Stimulated activated CD4-positive, alpha-beta T cell treated with anti-CD3 and anti-CD28 coated beads, TNF-alpha, amount 100 ng/mL, for 48 hours (primary cell): Measurements from ENCODE around the gene MMP3.

Experiments used
- DNase-seq, 3 donors: peaks; one replicate each; pipeline ENCODE4 v3.0.0-alpha.2; 2020; ENCODE audit warnings: low read depth in 3 of 3

MMP3 gene

DNA sequence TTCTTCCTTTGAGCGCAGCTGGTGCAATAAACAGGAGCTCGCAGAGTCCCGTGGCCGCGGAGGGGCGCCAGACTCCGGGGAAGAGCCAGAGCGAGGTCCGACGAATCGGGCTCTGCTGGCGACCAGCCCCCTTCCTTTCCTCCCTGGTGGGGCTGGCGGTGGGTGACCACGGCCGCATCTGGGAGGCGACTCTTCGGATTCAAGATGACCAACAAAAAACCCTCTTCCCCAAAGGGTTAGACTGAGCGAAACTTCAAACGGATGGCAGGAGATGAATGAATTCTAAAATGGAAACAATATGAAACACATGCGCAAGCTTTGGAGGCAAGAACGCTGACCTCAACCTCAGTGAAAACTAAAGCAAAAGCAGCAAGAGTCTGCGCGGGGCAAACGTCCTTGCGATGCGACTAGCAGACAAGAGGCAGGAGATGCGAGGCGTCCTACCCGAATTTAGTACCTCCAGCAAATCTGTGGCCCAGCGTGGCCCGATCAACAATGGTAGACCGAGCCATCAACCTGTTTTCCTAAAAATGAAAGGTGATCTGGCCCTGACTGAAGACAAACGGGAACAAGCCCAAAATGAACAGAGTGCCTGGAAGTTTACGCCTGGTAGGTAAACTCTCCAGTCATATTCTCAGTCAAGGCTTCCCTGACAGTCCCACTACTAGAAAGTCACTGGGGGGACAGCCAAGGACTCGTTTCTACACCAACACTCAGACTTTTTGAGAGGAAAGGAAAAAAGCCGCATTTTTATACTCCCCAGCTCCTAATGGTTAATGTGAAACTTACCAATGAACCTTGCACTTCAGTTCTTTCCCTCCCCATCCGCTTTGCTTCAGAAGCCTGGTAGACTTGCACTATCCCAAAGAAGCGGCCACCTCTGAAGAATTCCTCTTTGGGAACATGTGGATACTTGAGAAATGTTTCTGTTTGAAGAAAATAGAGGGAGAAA, 11.6 kb downstream of the MMP3 start:
- peak in 1 of 3 donors; percentile 2 for DNase-seq

GRCh38 chr11:102831128-102831488, 12.3 kb downstream of the MMP3 start:
- DNase-seq: no peak

GRCh38 chr11:102830001-102830727, 13.2 kb downstream of the MMP3 start:
- no peak for DNase-seq

- no peak for DNase-seq
Measured at GRCh38 chr11:102829316-102830000, 14.0 kb downstream of the MMP3 start.

DNA sequence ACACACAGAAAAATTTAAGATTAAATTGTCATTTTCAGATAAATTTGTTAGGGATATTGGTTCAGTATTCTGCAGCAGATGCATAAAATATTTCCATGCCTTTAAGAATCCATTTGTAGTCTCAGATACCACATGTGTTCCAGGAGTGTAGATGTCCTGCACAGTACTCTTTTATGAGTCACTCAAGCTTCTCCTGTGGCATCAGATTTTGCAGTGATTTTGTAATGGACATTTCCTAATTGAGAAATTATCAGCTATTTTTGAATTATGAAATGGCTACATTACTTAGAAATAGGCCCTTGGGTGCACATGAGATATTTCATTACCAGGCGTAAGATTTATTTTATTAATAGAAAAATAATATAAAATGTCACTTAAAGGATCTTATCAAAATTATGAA, 18.9 kb downstream of the MMP3 start:
- DNase-seq: no peak

DNA sequence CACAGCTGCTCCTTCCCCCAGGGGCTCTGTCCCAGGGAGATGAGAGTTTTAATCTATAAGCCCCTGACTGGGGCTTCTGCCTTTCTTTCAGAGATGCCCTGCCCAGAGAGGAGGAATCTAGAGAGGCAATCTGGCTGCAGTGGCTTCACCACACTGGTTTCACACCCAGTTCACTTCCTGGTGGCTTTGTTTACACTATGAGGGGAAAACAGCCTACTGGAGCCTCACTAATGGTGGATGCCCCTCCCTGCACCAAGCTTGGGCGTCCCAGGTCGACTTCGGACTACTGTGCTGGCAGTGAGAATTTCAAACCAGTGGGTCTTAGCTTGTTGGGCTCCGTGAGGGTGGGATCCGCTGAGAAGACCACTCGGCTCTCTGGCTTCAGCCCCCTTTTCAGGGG, 23.9 kb downstream of the MMP3 start:
- no peak for DNase-seq

DNA sequence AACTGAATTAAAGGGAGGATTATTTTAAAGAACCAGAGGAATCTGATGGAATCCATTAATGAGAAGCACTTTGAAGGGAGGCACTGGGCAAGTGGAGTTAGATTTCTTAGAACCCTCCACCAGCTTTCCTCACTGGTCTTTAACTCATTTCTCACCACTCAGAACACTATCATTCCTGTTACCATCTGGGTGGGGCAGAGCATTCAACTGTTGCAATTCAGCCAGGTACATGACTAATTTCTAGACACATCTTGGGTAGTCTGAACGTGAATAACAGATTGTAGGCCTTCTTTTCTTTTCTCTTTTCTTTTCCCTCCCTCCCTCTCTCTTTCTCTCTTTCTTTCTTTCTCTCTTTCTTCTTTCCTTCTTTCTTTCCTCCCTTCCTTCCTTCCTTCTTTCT, 29.9 kb downstream of the MMP3 start:
- no peak for DNase-seq

- DNase-seq: no peak
Measured at GRCh38 chr11:102812188-102812587, 31.2 kb downstream of the MMP3 start.

- no peak for DNase-seq
Measured at GRCh38 chr11:102810950-102811660, 32.3 kb downstream of the MMP3 start.

- no peak for DNase-seq
Measured at GRCh38 chr11:102809971-102810370, 33.4 kb downstream of the MMP3 start.

GRCh38 chr11:102807921-102808320, 35.5 kb downstream of the MMP3 start:
- DNase-seq: no peak

- no peak for DNase-seq
Measured at GRCh38 chr11:102806296-102806695, 37.1 kb downstream of the MMP3 start.

DNA sequence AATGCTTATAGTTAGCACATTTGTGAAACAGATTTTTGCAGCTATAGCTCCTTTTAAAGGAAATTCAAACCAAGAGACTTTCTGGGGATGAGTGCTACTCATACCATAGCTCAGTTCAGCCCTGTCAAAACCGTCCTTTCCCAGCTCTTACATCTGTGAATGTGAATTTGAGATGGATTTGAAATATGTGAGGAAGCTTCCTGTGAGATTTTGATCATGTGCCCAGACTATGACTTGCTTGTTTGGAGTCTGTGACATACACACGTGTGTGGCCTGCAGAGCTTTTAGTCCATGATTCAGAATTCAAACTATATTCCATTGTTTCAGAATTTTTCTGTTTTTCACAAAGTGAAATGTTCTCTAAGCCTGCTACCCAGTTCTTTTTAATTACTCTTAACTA, 41.1 kb downstream of the MMP3 start:
- DNase-seq: no peak

- no peak for DNase-seq
Measured at GRCh38 chr11:102800767-102801166, 42.6 kb downstream of the MMP3 start.

- DNase-seq: no peak
Measured at GRCh38 chr11:102799681-102800340, 43.6 kb downstream of the MMP3 start.

DNA sequence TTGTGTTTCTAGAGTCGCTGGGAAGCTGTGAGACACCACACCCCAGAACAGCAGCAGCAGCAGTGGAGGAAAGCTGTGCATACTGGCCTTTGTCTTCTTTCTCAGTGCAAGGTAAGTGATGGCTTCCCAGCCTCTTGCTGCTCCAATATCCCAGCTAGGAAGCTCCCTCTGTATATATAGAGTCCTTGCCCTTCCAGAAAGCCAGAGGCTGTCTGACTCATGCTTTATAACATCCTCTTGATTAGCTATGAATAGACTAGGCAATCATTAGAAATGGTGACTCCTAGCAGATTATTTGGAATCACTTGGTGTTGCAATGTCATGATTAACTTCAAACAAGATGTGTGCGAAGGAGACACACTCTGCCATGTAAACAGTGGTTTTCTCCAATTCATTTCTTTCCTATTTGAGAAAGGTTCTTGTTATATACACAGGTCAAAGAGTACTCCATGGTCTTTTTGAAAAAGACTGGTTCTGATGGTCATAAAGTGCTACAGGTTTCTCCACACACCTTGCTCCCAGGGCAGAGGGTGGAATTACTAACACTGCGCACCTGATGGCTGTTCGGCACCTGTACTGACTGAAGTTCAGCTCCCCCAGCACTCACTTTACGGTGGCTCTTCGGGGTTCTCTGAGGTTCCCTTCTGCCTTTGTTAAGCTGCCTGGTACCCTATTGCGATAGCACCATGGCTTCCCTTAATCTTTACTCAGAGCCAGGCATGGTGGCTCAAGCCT, 45.2 kb downstream of the MMP3 start, which contains the start of gene MMP1:
Gene MMP1 (minus strand): TSS at position 149 of the 735 bp plus-strand sequence. CDS start 68 bp downstream, at position 81.
- no peak for DNase-seq

GRCh38 chr11:102794382-102794781, 49.0 kb downstream of the MMP3 start:
- DNase-seq: no peak

GRCh38 chr11:102793677-102794290, 49.6 kb downstream of the MMP3 start:
- no peak for DNase-seq

GRCh38 chr11:102792604-102793003, 50.8 kb downstream of the MMP3 start:
- no peak for DNase-seq
